HG03103 (cell line): ENCODE results near the gene VAC14.

ENCODE experiments used
- ATAC-seq: cut with Tn5 transposase; IDR thresholded peaks from one replicate; pipeline ENCODE4 v1.9.1; 2021; ENCODE audit warnings: low read depth; ENCODE audit not compliant: unreplicated experiment

VAC14 gene

DNA sequence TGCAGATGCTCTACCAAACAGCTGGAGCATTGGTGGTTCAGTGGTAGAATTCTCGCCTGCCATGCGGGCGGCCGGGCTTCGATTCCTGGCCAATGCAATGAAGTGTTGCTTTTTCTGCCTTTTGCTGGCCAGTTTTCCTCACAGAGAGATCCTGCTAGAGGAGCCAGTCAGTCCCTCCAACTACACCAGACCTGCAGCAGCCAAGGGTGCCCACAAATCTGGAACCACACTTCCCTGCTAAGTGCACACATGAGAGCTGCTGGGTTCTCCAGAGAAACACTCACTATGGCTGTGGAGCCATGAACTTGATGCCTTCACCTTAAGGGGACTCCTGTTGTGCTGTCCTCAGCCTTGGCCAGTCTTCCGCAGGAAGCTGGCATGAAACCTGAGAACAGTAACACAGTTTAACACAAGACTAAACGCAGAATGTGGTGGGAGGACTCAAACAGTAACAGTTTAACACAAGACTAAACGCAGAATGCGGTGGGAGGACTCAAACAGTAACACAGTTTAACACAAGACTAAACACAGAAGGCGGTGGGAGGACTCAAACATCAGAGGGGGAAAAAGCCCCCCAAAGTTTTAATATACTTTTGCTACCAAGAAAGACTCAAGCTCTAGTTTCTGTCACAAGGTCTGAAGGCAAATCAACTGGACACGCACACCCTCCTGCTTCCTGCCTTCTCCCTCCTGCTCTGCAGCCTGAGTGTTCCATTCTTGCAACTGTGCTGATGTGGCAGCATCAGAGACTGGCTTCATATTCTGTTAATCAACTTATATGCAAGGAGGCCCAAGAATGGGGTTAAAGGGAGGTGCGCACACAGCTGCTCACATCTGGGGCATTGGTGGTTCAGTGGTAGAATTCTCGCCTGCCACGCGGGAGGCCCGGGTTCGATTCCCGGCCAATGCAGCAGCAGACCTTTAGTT, 12.0 kb downstream of the VAC14 start:
- ATAC-seq: no peak

DNA sequence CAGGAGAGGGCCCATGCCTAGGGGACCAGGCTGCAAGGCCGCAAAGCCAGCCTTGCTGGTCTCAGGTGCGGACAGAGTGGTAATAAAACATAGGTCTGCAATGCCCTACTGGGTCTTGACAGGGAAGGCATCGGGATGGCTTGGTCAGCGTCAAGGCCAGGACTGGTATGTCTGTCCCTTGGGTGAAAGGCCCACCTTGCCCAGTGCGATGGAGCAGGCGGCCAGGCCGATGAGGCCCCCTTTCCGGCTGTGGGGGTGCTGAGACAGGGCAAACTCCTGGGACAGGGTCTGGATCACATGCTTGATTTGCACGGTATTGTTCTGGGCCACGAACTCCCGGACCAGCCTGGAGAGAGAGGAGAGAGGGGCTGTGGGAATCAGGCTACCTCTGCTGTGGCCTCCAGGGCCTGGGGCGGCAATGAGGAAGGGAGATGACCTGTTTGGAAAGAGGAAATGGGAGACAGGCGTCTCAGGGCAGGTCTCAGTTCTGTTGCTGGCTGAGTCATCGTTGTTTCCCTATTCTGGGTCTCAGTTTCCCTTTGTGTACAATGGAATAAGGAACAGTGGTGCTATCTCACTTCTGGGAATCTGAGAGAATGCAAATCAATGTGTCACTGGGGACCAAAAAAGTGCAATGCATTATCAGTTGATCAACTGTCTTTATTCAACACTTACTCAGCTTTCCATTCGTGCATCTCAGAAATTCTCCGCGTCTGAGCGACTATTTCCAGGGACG, 14.8 kb downstream of the VAC14 start:
- ATAC-seq: no peak

- ATAC-seq: no peak
These were observed 16.0 kb downstream of the VAC14 start for GRCh38 chr16:70784692-70785555.

DNA sequence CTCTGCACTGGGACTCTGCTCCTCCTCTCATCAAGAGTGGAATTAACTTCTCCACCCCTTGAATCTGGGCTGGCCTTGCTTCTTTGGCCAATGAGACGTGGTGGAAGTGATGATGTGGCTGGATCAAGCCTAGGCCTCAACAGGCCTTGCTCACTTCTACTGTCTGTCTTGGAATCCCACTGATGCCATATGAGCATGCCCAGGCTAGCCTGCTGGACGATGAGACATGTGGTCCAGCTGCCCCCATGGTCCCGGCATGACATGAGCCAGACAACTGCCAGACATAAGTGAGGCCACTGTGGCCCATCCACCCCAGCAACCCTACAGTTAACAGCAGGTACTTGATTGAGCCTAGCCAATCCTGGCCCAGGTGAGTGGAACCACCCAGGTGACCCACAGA, 18.7 kb downstream of the VAC14 start:
- no peak for ATAC-seq

- no peak for ATAC-seq
These were observed 19.2 kb downstream of the VAC14 start for GRCh38 chr16:70781800-70782199.

GRCh38 chr16:70780546-70780945, 20.4 kb downstream of the VAC14 start:
- ATAC-seq: no peak

- no peak for ATAC-seq
These were observed 21.6 kb downstream of the VAC14 start for GRCh38 chr16:70779361-70779760.

GRCh38 chr16:70778901-70779309, 22.1 kb downstream of the VAC14 start:
- no peak for ATAC-seq

- ATAC-seq: no peak
These were observed 23.0 kb downstream of the VAC14 start for GRCh38 chr16:70777973-70778406.

DNA sequence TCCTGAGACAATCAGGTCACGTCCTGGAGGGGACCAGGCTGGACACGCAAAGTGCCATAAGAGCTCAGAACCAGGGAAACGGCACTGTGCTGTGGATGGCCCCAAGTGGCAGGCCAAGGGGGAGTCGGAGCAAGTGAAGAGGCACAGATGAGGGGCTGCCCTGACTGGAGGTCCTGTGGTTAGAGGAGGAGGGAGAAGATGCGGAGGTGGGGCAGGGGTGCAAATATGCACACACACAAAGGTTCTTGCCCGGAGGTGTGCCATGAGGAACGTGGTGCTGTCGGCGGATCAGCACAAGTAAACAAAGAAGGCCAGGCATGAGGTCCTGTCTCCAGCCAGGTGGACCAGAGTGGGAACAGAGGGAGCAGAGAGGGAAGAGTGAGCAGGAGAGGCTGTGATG, 23.5 kb downstream of the VAC14 start:
- ATAC-seq: no peak

DNA sequence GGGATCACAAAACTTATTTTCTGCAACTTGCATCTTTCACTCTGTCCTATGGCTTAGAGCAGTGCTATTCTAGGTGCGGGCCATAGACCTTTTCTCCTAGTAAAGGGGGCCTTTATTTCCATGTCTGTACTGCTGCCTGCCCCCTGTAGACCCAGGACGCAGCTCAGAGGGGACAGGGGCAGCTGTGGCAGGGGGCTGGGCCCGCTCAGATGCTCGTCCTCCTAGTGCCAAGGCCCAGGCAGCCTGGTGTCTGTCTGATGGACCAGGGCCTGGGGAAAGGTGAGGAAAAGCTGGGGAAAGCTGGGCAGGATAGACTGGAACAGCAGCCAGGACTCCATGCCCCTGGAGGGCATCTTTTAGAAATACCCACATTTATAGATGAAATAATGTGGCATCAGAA, 25.6 kb downstream of the VAC14 start:
- ATAC-seq: no peak

- no peak for ATAC-seq
These were observed 26.7 kb downstream of the VAC14 start for GRCh38 chr16:70774261-70774660.

DNA sequence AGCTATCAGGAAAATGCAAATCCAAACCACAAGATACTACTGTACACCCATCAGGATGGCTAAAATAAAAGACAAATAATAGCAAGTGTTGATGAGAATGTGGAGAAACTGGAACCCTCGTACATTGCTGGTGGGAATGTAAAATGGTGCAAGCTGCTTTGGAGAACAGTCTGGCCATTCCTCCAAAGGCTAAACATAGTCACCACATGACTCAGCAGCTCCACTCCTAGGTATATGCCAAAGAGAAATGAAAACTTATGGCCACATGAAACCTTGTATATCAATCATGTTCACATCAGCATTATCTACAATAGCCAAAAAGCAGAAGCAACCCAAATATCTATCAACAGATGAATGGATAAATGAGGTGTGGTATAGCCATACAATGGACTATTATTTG, 28.5 kb downstream of the VAC14 start:
- no peak for ATAC-seq

DNA sequence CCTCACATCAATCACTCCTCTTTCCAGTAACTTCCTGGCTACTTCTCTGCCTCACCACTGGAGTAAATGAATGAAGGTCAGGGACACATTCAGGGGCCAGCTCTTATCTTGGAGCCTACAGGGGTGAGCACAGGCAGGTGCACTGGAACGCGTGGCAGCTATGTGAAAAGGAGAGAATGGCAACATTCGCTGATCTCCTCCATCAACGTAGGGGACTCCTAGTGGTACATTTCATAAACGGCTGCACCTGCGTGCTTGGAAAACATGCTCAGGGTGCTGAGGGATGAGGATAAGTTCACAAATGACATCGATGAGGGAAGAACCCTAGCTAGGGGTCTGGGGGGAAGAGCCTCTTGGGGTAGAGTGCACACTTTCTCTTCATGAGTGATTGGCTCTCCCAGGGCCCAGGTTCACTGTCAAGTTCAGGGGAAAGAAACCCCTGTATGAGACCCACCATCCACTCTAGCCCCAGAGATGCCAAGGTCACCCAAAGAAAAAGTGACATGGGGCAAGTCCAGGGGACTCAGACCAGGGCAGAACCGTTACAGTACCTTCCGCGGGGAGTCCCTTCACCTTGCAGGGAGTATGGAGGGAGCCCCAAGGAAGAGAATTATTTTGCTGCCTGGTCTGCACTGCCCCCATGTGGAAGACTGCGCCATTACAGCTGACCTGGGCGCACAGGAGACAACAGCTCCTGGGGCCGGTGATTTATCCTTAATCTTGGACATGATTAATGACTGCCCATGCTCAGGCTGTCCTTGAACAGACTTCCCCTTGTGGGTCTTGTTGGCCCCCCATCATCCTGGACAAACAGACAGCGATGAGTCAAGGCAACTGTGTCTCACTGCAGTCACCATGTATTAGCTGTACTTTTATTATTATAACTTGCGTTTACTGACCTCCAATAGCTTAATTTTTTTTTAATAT, 30.1 kb downstream of the VAC14 start:
- ATAC-seq: peak; percentile 54

- ATAC-seq: no peak
These were observed 30.7 kb downstream of the VAC14 start for GRCh38 chr16:70770291-70770625.

DNA sequence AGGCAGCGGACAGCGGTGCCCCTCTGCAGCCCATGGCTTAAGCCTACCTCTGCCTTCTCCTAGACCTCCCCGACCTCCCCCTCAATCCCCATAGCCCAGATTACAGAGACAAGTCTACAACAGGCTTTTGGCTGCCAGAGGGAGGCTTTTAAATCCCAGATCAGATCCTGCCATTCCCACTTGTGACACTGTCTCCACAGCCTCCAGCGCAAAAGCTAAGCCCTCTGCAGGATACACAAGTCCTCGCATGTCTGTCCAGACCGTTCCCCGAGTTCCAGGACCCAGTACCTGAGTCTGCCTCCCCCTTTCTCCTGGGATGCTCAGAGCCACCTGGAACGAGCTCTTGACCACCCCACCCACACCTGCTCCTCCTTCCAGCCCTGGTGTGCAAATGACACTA, 31.2 kb downstream of the VAC14 start:
- no peak for ATAC-seq

GRCh38 chr16:70769131-70769530, 31.8 kb downstream of the VAC14 start:
- no peak for ATAC-seq

DNA sequence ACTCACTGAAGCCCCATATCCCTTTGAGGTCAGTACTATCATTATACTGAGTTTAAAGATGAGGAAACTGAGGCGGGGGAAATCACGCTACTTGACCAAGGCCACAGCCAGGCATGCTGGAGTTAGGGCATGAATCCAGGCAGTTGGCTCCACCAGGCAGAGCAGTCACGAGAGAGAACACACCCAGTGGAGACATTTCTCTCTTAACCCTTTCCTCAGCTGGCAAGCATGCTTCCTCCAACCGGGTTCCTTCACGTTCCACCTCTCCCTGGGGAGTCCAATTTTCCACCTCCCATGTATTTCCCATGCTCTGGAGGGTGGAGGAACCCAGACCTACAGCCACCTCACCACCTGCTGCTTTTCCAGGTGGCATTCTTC, 32.8 kb downstream of the VAC14 start:
- ATAC-seq: no peak

DNA sequence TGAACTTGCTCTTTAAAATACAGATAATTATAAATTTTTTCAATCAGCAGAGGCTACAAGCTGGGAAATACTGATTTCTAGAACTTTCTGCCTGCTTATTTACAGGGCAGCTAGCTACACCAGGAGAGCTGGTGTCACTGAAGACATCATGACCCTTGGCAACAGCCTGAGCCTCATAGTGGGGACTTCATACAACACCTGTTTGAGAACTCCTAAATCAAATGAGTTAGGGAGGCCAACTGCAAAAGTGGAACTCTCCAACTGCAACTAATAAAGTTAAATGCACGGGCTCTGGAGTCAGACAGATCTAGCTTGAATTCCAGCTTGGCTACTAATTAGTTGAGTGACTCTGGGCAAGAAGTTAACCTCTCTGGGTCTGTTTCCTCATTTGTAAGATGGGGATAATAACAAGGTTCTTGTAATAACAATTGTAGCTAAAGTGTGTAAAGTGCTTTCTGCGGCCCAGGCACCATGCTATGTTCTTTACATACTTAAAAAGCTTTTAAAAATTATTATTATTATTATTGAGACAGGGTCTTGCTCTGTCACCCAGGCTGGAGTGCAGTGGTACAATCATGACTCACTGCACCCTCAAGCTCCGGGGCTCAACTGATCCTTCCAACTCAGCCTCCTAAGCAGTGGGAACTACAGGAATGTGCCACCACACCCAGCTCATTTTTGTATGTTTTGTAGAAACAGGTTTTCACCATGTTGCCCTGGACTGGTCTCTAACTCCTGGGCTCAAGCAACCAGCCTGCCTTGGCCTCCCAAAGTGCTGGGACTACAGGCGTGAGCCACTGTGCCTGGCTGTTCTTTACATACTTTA, 33.4 kb downstream of the VAC14 start:
- no peak for ATAC-seq
